IMR-90 (cell line): Measurements from ENCODE around the gene ETFB. TPM values are rescaled to one million over a fixed set of nuclear protein-coding genes. Genes with fewer than 3 reads are reported as not detected.

Experiments
- ATAC-seq: fragments of 200-7000 bp; cut with Tn5 transposase; 2 replicates; pipeline ENCODE4 v1.9.1; 2020; ENCODE audit warnings: low read depth, mild to moderate bottlenecking, moderate library complexity
- BruUV-seq: library from RNA; stranded (reverse); fragments of 400-500 nt; replicated peaks from 2 replicates; lab custom pipeline; 2021; lab: Mats Ljungman, UMichigan
- CTCF ChIA-PET: fragments of 300-600 bp; formaldehyde crosslinking; extraction: SDS; loops from one replicate; lab custom pipeline; 2021; ENCODE audit warnings: antibody characterized with exemption; lab: Yijun Ruan, JAX
- POLR2A ChIA-PET: fragments of 300-600 bp; sonication (Branson Sonifier 250); formaldehyde crosslinking; loops from one replicate; lab custom pipeline; 2022; ENCODE audit warnings: antibody characterized with exemption; ENCODE audit not compliant: unreplicated experiment; lab: Charles Lee
- DNase-seq: peaks from one replicate; pipeline ENCODE4 v3.0.0; 2013
- H2AFZ ChIP-seq: replicated peaks from 2 replicates; pipeline ENCODE3; 2013; ENCODE audit warnings: low read length, mild to moderate bottlenecking; ENCODE audit not compliant: poor library complexity
- H2AK5ac ChIP-seq: 2 replicates; pipeline ENCODE4 v1.6.1; 2013; ENCODE audit warnings: low read depth, low read length, inconsistent platforms
- H2AK9ac ChIP-seq: replicated peaks from 2 replicates; pipeline ENCODE3; 2013; ENCODE audit warnings: mild to moderate bottlenecking, low read depth, low read length, moderate library complexity; ENCODE audit not compliant: poor library complexity
- H2BK120ac ChIP-seq: 2 replicates; pipeline ENCODE4 v1.6.1; 2013; ENCODE audit warnings: low read depth, low read length, inconsistent platforms
- H2BK15ac ChIP-seq: 3 replicates; pipeline ENCODE4 v1.6.1; 2013; ENCODE audit warnings: low read depth, low read length, inconsistent platforms
- H2BK20ac ChIP-seq: 2 replicates; pipeline ENCODE4 v1.6.1; 2013; ENCODE audit warnings: low read depth, mild to moderate bottlenecking, inconsistent platforms, low read length, moderate library complexity
- H2BK5ac ChIP-seq: 2 replicates; pipeline ENCODE4 v1.6.1; 2013; ENCODE audit warnings: mild to moderate bottlenecking, low read depth, low read length, inconsistent platforms; ENCODE audit not compliant: poor library complexity, severe bottlenecking
- H3K14ac ChIP-seq: replicated peaks from 2 replicates; pipeline ENCODE4 v1.6.1; 2013; ENCODE audit warnings: low read depth, low read length, inconsistent platforms
- H3K18ac ChIP-seq: 2 replicates; pipeline ENCODE4 v1.6.1; 2013; ENCODE audit warnings: low read depth, low read length, control low read depth
- H3K23ac ChIP-seq: 2 replicates; pipeline ENCODE4 v1.6.1; 2013; ENCODE audit warnings: low read depth, low read length, inconsistent platforms
- H3K27ac ChIP-seq: 2 replicates; pipeline ENCODE4 v1.5.1; 2013; ENCODE audit warnings: mild to moderate bottlenecking, control low read depth, low read length; ENCODE audit not compliant: insufficient read depth
- H3K27me3 ChIP-seq: 2 replicates; pipeline ENCODE4 v1.6.1; 2013; ENCODE audit warnings: low read length; ENCODE audit not compliant: control insufficient read depth, insufficient read depth
- H3K36me3 ChIP-seq: 2 replicates; pipeline ENCODE4 v1.6.1; 2013; ENCODE audit warnings: low read length, mixed read lengths; ENCODE audit not compliant: control insufficient read depth, insufficient read depth
- H3K4ac ChIP-seq: 2 replicates; pipeline ENCODE4 v1.6.1; 2013; ENCODE audit warnings: low read depth, low read length, inconsistent platforms
- H3K4me1 ChIP-seq: 2 replicates; pipeline ENCODE4 v1.6.1; 2013; ENCODE audit warnings: low read length, mixed read lengths; ENCODE audit not compliant: control insufficient read depth, insufficient read depth
- H3K4me2 ChIP-seq: 2 replicates; pipeline ENCODE4 v1.6.1; 2013; ENCODE audit warnings: low read depth, mild to moderate bottlenecking, control low read depth, low read length, moderate library complexity
- H3K4me3 ChIP-seq: 2 replicates; pipeline ENCODE4 v1.5.1; 2013; ENCODE audit warnings: low read depth, mild to moderate bottlenecking, control low read depth, low read length, moderate library complexity; ENCODE audit not compliant: insufficient read depth
- H3K56ac ChIP-seq: 2 replicates; pipeline ENCODE4 v1.6.1; 2013; ENCODE audit warnings: low read length, inconsistent platforms; ENCODE audit not compliant: insufficient read depth; ENCODE audit errors: extremely low read depth
- H3K79me1 ChIP-seq, 2 experiments: 2 replicates each; pipeline ENCODE4 v1.6.1; 2013; ENCODE audit warnings: low read length in 2 of 2, inconsistent platforms in 1 of 2, low read depth in 1 of 2
- H3K9ac ChIP-seq: 2 replicates; pipeline ENCODE4 v1.6.1; 2013; ENCODE audit warnings: low read depth, low read length, control low read depth
- H3K9me1 ChIP-seq: 2 replicates; pipeline ENCODE4 v1.6.1; 2013; ENCODE audit warnings: low read length, inconsistent platforms; ENCODE audit not compliant: insufficient read depth
- H3K9me3 ChIP-seq: 2 replicates; pipeline ENCODE4 v1.6.1; 2013; ENCODE audit warnings: low read length; ENCODE audit not compliant: control insufficient read depth, insufficient read depth
- H4K20me1 ChIP-seq: 2 replicates; pipeline ENCODE4 v1.6.1; 2013; ENCODE audit warnings: low read length, inconsistent platforms; ENCODE audit not compliant: insufficient read depth
- H4K5ac ChIP-seq: 2 replicates; pipeline ENCODE4 v1.6.1; 2013; ENCODE audit warnings: mild to moderate bottlenecking, low read depth, low read length, control low read depth
- H4K8ac ChIP-seq, 2 experiments: 2 replicates each; pipeline ENCODE4 v1.6.1; 2013; ENCODE audit warnings: low read depth in 2 of 2, low read length in 2 of 2, control low read depth in 1 of 2, inconsistent platforms in 1 of 2
- H4K91ac ChIP-seq: 2 replicates; pipeline ENCODE4 v1.6.1; 2013; ENCODE audit warnings: low read depth, low read length, inconsistent platforms; ENCODE audit not compliant: insufficient read depth
- RAD21 ChIP-seq: IDR thresholded peaks from 2 replicates; pipeline ENCODE4 v1.6.1; 2012; ENCODE audit warnings: low read length, improper control_type of control experiment
- SMC3 ChIP-seq: fragments of 150-350 bp; IDR thresholded peaks from 2 replicates; pipeline ENCODE4 v1.6.1; 2016; ENCODE audit warnings: low read depth, mild to moderate bottlenecking, antibody characterized with exemption, low read length, moderate library complexity
- WGBS, 2 experiments: methylation state at CpG; one replicate each; pipeline versions ENCODE4 v1.1.5 to v1.1.7; 2013; ENCODE audit warnings: missing lambda C conversion rate in 2 of 2; ENCODE audit not compliant: insufficient read length in 1 of 2; ENCODE audit errors: extremely low coverage in 2 of 2; 5-methylcytosine and 5-hydroxymethylcytosine counted together
- dilution Hi-C: fragments of 300-500 bp; cut with HindIII; formaldehyde crosslinking; loops from one replicate; pipeline ENCODE4 v1.14.3; 2018; ENCODE audit warnings: low sequenced_read_pairs; ENCODE audit not compliant: unreplicated experiment
- in situ Hi-C: fragments of 300-500 bp; cut with MboI; formaldehyde crosslinking; loops from 3 replicates; pipeline ENCODE4 v1.14.3; 2019; ENCODE audit warnings: low sequenced_read_pairs, inconsistent platforms, mixed read lengths
- intact Hi-C: fragments of 100-400 bp; cut with micrococcal nuclease; formaldehyde crosslinking; loops from 2 replicates; pipeline ENCODE4 v1.10.0; 2022
- polyA plus RNA-seq, 3 experiments: library from polyadenylated mRNA; depleted of rRNA; stranded (reverse); fragments of >200 nt; gene quantifications; 2 replicates each; pipeline ENCODE4 v1.2.3, GENCODE V29; 2012; ENCODE audit warnings: low replicate concordance in 1 of 3
- total RNA-seq: library from RNA; depleted of rRNA; stranded (reverse); fragments of >200 nt; gene quantifications from 2 replicates; pipeline ENCODE4 v1.2.3, GENCODE V29; 2012

The ETFB gene
- total and polyA plus RNA-seq, 2 of the 4 experiments (the other 2 are of a cell fraction) = 141 to 166 TPM

DNA sequence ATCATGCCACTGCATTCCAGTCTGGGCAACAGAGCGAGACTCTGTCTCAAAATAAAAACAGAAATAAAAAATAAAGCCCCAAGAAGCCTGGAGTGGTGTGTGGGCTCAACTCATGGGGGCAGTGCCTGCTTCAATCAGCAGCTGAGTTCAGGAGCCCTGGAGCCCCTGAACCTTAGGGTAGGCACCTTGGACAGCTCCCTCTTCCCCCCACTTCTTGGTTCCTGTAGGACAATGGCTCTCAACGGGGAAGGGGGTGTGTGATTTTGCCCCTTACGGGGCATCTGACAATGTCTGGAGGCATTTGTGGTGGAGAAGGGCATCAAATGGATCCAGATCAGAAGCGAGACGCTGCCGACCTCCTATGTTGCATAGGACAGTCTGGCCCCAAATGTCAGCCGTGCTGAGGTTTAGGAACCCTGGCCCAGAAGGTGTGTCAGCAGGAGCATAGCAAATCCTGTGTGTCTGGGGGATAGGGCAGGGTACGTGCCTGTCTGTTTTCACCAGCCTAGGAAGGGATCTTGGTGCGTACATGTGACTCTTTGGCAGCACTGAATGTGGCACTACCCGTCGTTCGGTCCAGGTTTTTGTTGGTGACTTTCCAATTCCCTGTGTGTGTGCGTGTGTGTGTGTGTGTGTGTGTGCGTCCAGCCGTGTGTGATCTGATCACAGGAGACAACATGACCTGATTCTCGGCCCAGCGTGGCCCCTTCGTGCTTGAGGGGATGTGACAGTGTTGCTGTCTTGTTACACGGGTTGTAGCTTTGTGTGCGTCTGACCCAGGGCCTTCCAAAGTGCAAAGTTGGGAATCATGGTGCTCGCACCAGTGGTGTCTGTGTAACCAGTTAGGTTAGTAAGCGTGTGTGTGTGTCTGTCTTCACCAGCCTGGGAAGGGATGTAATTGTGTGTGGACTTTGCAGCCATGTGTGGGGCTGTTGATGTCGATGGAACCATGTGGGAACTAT, 47.2 kb downstream of the ETFB start:
- H2AFZ ChIP-seq = no peak overlapping the region
- H4K20me1 ChIP-seq = no peaks in the 10 kb centered on the region
- no peak overlapping the region for H3K4ac ChIP-seq
- no peak overlapping the region for H2AK9ac ChIP-seq
- H2BK5ac ChIP-seq = no peak overlapping the region
- H3K9me3 ChIP-seq = 0 out of 2 replicates have a peak, but pooled peaks cover 2% of the 10 kb centered on the region
- H3K14ac ChIP-seq = no peak overlapping the region
- H3K4me2 ChIP-seq = no peak overlapping the region
- no peak for DNase-seq
- no peak overlapping the region for H4K5ac ChIP-seq
- ChIA-PET POLR2A (no interaction called here), CTCF (no interaction called here)
- H3K18ac ChIP-seq = no peak overlapping the region
- intact Hi-C loops = no loop called here
- no peak overlapping the region for H2AK5ac ChIP-seq
- no peak overlapping the region for H3K4me3 ChIP-seq
- H4K91ac ChIP-seq = no peak overlapping the region
- H2BK120ac ChIP-seq = no peak overlapping the region
- no peak overlapping the region for H3K9ac ChIP-seq
- no peak overlapping the region for H3K27ac ChIP-seq
- in situ Hi-C loops = no loop called here
- no peak overlapping the region for H2BK15ac ChIP-seq
- no peak overlapping the region for H3K56ac ChIP-seq
- no peaks in the 10 kb centered on the region for H3K36me3 ChIP-seq
- H3K23ac ChIP-seq = no peak overlapping the region
- H4K8ac ChIP-seq = no peak overlapping the region
- H3K79me1 ChIP-seq = no peaks in the 10 kb centered on the region
- ATAC-seq = no peak
- TF ChIP-seq RAD21 (no peak), SMC3 (no peak)
- H2BK20ac ChIP-seq = no peak overlapping the region
- 71% methylated on average over 14 of the region's 23 CpGs; no CpG with 5 or more reads in 1 of the 2 experiments for WGBS, 2 experiments
- dilution Hi-C loops = no loop called here
- H3K4me1 ChIP-seq = no peaks in the 10 kb centered on the region
- BruUV-seq = no TSS peak
- no peaks in the 10 kb centered on the region for H3K27me3 ChIP-seq
- no peaks in the 10 kb centered on the region for H3K9me1 ChIP-seq
